ENCODE results near the gene SEC24A.
"Not testable (repeated sequence)": the region's sequence is repeated elsewhere in the genome, so short reads cannot be mapped to it uniquely, and the experiment has no call there.

Gene SEC24A

DNA sequence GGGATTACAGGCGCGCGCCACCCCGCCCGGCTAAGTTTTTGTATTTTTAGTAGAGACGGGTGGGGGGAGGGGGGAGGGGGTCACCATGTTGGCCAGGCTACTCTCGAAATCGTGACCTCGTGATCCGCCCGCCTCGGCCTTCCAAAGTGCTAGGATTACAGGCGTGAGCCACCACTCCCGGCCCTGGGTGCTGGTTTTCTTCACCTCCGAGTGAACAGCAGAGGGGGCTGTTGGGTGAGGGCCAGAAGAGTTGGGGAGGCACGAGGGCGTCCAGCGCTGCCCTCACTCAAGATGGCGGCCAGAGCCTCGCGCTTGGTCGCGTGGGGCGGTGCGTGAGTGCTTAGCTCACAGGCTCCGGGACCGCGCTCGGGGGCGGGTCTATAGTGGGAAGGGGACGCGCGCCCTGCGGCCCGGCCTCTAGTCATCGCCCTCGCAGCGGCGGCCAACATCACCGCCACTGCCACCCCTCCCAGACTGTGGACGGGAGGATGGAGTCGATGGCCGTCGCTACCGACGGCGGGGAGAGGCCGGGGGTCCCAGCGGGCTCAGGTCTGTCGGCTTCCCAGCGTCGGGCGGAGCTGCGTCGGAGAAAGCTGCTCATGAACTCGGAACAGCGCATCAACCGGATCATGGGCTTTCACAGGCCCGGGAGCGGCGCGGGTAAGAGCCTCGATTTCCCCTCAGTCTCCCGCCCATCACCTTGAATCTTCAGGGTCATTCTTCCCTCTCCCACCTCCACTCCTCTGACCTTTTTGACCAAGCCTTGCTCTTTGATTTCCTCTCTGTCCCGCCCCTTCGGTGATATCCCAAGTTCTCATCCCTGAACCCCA, 89.8 kb downstream of the SEC24A start, which contains the start of gene CAMLG:
TSS of gene CAMLG (plus strand) at position 416 of the 830 bp plus-strand sequence. CDS start at position 489, 73 bp downstream.
- H3K4me3 Mint-ChIP-seq, result peak within 1 kb of the TSS; percentile 94 to 99
- peak within 1 kb of the TSS; percentile 91 to 96 for H3K27ac Mint-ChIP-seq
- peak; percentile 97 to 98 (median 97) for DNase-seq

DNA sequence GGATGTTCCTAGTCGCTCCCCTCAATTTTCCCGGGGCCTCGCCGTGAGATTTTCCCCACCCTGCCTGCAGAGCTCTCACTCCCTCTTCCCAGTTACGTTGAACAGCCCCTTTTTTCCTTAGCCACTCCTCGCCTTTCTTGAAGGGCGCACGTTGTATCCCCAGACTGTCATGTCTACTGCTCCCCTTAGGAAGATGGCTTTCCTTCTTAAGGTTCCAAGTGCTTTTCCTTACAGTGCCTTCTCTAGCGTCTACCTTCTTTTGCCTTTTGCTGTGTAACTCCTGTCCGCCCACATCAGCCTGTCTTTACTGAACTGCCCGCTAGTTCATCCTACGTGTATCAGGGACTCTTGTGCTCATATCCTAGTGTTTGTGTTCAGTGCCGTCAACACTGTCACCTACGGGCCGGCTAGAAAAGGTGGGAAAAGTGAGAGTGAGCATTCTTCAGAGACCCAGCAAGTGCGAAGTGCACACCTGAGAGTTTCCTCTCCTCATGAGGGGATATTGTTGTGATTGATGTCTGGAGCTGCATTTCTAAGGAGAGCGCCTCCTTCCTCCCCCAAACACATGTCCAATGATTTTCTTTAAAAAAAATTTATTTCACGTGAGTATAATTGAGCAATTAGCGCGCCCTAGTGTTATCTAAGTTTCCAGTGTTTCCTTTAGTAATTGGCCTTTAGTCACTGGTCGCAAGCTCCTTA, 90.5 kb downstream of the SEC24A start:
- ATAC-seq (replicated peaks), result peak; percentile 10
- Mint-ChIP-seq H3K4me1 (ENCODE audit: low read depth in 2 of 2) (peaks cover 22 to 24% of the 10 kb centered on the region in 2 donors), H3K36me3 (ENCODE audit: insufficient read depth) (peaks cover 13% of the 10 kb centered on the region)

More for the DNA sequence above, 89.8 kb downstream of the SEC24A start, which contains the start of gene CAMLG:
- Mint-ChIP-seq H3K4me1 (ENCODE audit: low read depth in 2 of 2) (peaks cover 22 to 24% of the 10 kb centered on the region in 2 donors), H3K9me3 (no peaks in the 10 kb centered on the region), H3K36me3 (ENCODE audit: insufficient read depth) (peaks cover 10% of the 10 kb centered on the region), H3K27me3 (no peaks in the 10 kb centered on the region)
- peak; percentile 97 for ATAC-seq (replicated peaks)

DNA sequence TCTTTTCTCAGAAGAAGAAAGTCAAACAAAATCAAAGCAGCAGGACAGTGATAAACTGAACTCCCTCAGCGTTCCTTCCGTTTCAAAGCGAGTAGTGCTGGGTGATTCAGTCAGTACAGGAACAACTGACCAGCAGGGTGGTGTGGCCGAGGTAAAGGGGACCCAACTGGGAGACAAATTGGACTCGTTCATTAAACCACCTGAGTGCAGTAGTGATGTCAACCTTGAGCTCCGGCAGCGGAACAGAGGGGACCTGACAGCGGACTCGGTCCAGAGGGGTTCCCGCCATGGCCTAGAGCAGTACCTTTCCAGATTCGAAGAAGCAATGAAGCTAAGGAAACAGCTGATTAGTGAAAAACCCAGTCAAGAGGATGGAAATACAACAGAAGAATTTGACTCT, 92.5 kb downstream of the SEC24A start:
- Mint-ChIP-seq H3K27ac (no peak overlapping the region), H3K9me3 (no peaks in the 10 kb centered on the region), H3K36me3 (ENCODE audit: insufficient read depth) (peaks cover 20% of the 10 kb centered on the region), H3K27me3 (no peaks in the 10 kb centered on the region), H3K4me3 (no peak overlapping the region), H3K4me1 (ENCODE audit: low read depth in 2 of 2) (peaks cover 22 to 24% of the 10 kb centered on the region in 2 donors)
- ATAC-seq (replicated peaks), result no peak
- no peak for DNase-seq

More for the DNA sequence above, 90.5 kb downstream of the SEC24A start:
- Mint-ChIP-seq H3K9me3 (no peaks in the 10 kb centered on the region), H3K27ac (peak overlapping the region; percentile 91 to 96), H3K27me3 (no peaks in the 10 kb centered on the region), H3K4me3 (peak overlapping the region; percentile 94 to 99)
- DNase-seq, result peak in 2 of 3 experiments; percentile 15 to 31

DNA sequence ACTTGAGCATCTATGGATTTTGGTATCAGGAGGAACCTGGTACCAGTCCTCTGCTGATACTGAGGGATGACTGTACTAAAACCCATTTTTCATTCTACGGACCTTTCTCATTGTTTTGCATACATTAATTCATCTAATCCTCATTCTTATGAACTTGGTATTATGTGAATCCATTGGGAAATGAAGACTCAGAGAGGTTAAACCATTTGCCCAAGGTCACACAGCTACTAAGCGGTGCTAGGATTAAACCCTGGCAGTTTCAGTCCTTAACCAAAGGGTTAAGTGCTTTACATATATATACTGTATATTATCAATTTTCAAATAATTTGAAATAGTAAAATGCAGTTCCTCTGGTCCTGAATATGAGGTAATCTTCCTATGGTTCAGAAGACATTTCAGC, 93.5 kb downstream of the SEC24A start:
- peaks cover 20% of the 10 kb centered on the region for H3K36me3 Mint-ChIP-seq (ENCODE audit: insufficient read depth)
- H3K27ac Mint-ChIP-seq, result no peak overlapping the region
- DNase-seq (no peak), ATAC-seq (replicated peaks) (no peak)
- H3K9me3 Mint-ChIP-seq, result no peaks in the 10 kb centered on the region
- H3K4me3 Mint-ChIP-seq, result no peak overlapping the region
- no peaks in the 10 kb centered on the region for H3K27me3 Mint-ChIP-seq
- H3K4me1 Mint-ChIP-seq (ENCODE audit: low read depth in 2 of 2), result peaks cover 22 to 24% of the 10 kb centered on the region in 2 donors

DNA sequence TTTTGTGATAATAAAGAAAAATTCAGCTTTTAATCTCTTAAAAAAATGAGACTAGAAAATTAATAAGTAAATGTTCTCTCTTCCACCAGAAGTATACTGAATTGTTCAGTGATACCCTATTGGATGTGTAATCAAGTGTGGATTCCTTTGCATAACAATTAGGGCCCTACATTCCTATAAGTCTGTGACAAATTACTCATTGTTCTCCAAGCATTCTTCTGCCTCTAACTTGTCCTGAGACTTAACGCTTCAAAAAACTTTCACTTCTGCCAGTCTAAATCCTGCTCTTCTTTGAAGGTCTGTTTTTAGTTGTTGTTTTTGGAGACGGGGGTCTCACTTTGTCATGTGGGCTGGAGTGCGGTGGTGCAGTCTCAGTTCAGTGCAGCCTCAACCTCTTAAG, 100.8 kb downstream of the SEC24A start:
- H3K27ac Mint-ChIP-seq, result peak overlapping the region in 1 of 2 donors; percentile 41
- H3K36me3 Mint-ChIP-seq (ENCODE audit: insufficient read depth), result peaks cover 18% of the 10 kb centered on the region

DNA sequence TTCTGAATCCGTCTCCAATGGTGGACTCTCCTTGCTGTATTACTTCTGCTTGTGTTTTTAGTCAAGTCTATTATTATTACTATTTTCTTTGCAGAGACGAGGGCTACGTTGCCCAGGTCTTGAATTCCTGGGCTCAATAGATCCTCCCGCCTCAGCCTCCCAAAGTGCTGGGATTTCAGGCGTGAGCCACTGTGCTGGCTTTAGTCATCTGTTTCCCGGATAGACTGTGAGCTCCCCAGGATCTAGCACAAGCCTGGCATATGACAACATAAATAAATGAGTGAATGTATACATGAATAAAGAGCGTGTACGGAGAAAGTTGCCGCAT, 109.6 kb downstream of the SEC24A start:
- no peaks in the 10 kb centered on the region for H3K9me3 Mint-ChIP-seq
- ATAC-seq (replicated peaks), result no peak
- DNase-seq, result no peak
- H3K4me3 Mint-ChIP-seq, result peak overlapping the region; percentile 99 to 100
- peaks cover 19 to 27% of the 10 kb centered on the region in 2 donors for H3K4me1 Mint-ChIP-seq (ENCODE audit: low read depth in 2 of 2)
- peaks cover 10% of the 10 kb centered on the region for H3K36me3 Mint-ChIP-seq (ENCODE audit: insufficient read depth)
- peak overlapping the region; percentile 97 to 98 for H3K27ac Mint-ChIP-seq
- H3K27me3 Mint-ChIP-seq, result no peaks in the 10 kb centered on the region

More for the DNA sequence above, 100.8 kb downstream of the SEC24A start:
- H3K4me1 Mint-ChIP-seq (ENCODE audit: low read depth in 2 of 2), result no peaks in the 10 kb centered on the region
- H3K27me3 Mint-ChIP-seq, result no peaks in the 10 kb centered on the region
- H3K4me3 Mint-ChIP-seq, result no peak overlapping the region
- ATAC-seq (replicated peaks), result no peak
- H3K9me3 Mint-ChIP-seq, result no peaks in the 10 kb centered on the region
- DNase-seq, result no peak

DNA sequence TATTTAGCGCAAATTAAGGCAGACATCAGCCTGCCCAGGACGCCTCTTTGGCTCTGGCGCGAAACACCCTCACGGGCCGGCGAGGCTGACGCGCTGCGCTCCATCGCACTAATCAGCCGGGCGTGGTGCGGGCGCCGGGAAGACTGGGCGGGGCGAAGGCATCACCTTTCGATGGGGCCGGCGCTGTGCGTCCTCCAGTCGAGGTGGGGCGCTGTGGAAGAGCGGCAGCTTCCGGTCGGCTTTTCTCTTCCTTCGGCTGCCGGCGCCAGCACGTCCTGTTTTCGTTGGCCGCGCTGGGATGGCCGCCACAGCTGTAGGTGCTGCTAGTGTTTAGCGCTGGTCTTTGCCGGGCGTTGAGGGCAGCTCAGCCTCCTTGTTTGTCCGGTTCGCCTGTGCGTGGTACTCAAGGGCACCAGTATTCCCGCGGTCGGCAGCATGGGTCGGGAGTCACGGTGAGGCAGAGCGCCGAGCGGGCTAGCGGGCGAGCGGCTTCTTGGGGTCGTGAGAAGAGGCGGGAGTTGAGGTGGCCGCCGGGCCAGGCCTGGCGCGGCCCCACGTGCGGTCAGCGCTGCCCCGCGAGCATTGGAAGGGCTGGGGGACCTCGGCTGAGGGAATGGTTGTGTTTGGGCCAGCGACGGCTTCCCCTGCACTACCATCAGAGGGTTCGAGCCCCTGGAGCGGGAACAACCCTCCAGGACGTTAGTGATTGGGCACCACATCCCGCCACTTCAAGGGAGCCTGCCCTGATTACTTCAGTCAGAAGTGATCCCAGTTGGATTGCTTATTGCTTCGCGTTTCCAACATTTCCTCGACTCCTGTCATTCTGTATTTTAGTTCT, 110.1 kb downstream of the SEC24A start, which contains the start of gene DDX46:
TSS of gene DDX46 (plus strand) at position 276 of the 838 bp plus-strand sequence. CDS start at position 436, 160 bp downstream.
- Mint-ChIP-seq H3K27ac (peak within 1 kb of the TSS; percentile 97 to 98), H3K9me3 (no peaks in the 10 kb centered on the region), H3K36me3 (ENCODE audit: insufficient read depth) (peaks cover 16% of the 10 kb centered on the region), H3K27me3 (no peaks in the 10 kb centered on the region), H3K4me1 (ENCODE audit: low read depth in 2 of 2) (peaks cover 19 to 27% of the 10 kb centered on the region in 2 donors), H3K4me3 (peak within 1 kb of the TSS; percentile 99 to 100)
- ATAC-seq (replicated peaks) (peak; percentile 98), DNase-seq (peak; percentile 93 to 94 (median 94))

DNA sequence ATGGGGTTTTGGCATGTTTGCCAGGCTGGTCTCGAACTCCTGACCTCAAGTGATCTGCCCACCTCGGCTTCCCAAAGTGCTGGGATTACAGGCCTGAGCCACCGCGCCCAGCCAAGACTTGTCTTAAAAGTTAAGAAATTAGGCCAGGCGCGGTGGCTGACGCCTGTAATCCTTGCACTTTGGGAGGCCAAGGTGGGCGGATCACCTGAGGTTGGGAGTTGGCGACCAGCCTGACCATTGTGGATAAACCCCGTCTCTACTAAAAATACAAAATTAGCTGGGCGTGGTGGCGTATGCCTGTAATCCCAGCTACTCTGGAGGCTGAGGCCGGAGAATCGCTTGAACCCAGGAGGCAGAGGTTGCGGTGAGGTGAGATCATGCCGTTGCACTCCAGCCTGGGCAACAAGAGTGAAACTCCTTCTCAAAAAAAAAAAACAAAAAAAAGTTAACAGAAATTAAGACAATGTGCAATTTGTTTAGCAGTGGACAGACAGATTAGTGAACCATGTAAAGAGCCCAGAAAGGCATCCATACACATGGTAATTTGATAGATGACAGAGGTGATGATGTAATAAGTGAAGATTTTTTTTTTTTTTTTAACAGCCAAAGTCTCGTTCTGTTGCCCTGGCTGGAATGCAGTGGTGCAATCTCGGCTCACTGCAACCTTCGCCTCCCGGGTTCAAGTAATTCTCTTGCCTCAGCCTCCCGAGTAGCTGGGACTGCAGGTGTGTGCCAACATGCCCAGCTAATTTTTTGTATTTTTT, 119.1 kb downstream of the SEC24A start:
- not testable (repeated sequence) for H3K4me1 Mint-ChIP-seq (ENCODE audit: low read depth in 2 of 2); H3K27ac Mint-ChIP-seq; DNase-seq; H3K27me3 Mint-ChIP-seq; H3K4me3 Mint-ChIP-seq; H3K9me3 Mint-ChIP-seq; ATAC-seq (replicated peaks)
- peaks cover 90% of the 10 kb centered on the region for H3K36me3 Mint-ChIP-seq (ENCODE audit: insufficient read depth)

DNA sequence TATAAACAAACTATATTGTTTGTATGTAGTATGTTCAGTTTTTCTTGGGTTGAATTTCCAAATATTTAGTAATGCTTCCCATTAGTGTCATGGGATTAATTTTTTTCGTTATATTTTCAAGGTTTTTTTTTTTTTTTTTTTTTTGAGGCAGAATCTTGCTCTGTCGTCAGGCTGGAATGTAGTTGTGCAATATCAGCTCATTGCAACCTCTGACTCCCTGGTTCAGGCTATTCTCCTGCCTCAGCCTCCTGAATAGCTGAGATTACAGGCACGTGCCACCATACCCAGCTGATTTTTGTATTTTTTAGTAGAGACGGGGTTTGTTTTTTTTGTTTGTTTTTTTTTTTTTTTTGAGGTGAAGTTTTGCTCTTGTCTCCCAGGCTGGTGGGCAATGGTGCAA, 120.6 kb downstream of the SEC24A start:
- H3K36me3 Mint-ChIP-seq (ENCODE audit: insufficient read depth), result peaks cover 94% of the 10 kb centered on the region
- ATAC-seq (replicated peaks) (no peak), DNase-seq (no peak)
- H3K27me3 Mint-ChIP-seq, result no peaks in the 10 kb centered on the region
- peaks cover 0 to 3% of the 10 kb centered on the region in 2 donors for H3K4me1 Mint-ChIP-seq (ENCODE audit: low read depth in 2 of 2)
- no peak overlapping the region for H3K4me3 Mint-ChIP-seq
- no peak overlapping the region for H3K27ac Mint-ChIP-seq
- H3K9me3 Mint-ChIP-seq, result no peaks in the 10 kb centered on the region

DNA sequence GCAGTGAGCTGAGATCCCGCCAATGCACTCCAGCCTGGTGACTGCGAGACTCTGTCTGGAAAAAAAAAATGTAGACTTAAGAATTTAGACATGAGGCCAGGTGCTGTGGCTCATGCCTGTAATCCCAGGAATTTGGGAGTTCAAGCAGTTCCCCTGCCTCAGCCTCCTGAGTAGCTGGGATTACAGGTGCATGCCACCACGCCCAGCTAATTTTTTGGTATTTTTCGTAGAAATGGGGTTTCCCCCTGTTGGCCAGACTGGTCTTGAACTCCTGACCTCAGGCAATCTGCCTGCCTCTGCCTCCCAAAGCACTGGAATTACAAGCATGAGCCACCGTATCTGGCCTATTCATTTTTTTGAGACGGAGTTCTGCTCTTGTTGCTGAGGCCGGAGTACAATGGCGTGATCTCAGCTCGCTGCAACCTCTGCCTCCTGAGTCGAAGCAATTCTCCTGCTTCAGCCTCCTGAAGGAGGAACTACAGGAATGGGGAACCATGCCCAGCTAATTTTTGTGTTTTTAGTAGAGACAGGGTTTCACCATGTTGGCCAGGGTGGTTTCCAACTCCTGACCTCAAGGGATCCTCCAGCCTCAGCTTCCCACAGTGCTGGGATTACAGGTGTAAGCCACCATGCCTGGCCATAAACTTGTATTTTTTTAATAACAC, 124.0 kb downstream of the SEC24A start:
- no peak overlapping the region for H3K27ac Mint-ChIP-seq

DNA sequence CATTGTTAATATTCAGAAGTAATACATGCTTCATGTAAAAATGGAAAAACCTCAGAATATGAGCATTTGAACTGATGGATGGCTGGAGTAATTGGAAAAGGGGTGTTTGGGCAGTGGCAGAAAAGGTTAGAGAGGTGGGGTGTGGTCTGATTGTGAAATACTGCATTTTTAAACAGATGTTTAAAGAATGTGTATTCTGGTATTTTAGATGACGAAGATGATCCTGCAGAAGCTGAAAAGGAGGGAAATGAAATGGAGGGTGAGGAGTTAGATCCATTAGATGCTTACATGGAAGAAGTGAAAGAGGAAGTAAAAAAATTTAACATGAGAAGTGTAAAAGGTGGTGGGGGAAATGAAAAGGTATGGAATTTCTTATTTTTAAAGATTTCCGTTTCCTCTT, 128.8 kb downstream of the SEC24A start:
- Mint-ChIP-seq H3K4me3 (no peak overlapping the region), H3K4me1 (ENCODE audit: low read depth in 2 of 2) (no peaks in the 10 kb centered on the region), H3K36me3 (ENCODE audit: insufficient read depth) (peaks cover 80% of the 10 kb centered on the region), H3K27me3 (no peaks in the 10 kb centered on the region), H3K27ac (no peak overlapping the region), H3K9me3 (no peaks in the 10 kb centered on the region)
- ATAC-seq (replicated peaks) (no peak), DNase-seq (no peak)

More for the DNA sequence above, 124.0 kb downstream of the SEC24A start:
- Mint-ChIP-seq H3K9me3 (no peaks in the 10 kb centered on the region), H3K4me1 (ENCODE audit: low read depth in 2 of 2) (no peaks in the 10 kb centered on the region), H3K4me3 (no peak overlapping the region), H3K27me3 (no peaks in the 10 kb centered on the region), H3K36me3 (ENCODE audit: insufficient read depth) (peaks cover 93% of the 10 kb centered on the region)
- ATAC-seq (replicated peaks) (no peak), DNase-seq (no peak)

All from effector memory CD8-positive, alpha-beta T cell (primary cell).